Gastrocnemius medialis (tissue), 4 donors: ENCODE measurements around the gene DDX11. TPM values are rescaled to one million over a fixed set of nuclear protein-coding genes. Genes with fewer than 3 reads are reported as not detected.

ENCODE experiments used
- ATAC-seq, 2 donors: fragments of 150-250 bp; one replicate each; pipeline ENCODE4 v1.9.1; 2016
- DNase-seq, 2 donors: peaks; one replicate each; pipeline ENCODE4 v3.0.0-alpha.2; 2019
- H3K27ac ChIP-seq, 4 donors: fragments of 200-600 bp; sonication (generic); 1 replicate in 1 of 4; 2 replicates in 3 of 4; pipeline ENCODE4 v1.5.1; 2016 to 2018; ENCODE audit warnings: mild to moderate bottlenecking in 2 of 4, moderate library complexity in 1 of 4
- H3K27me3 ChIP-seq, 3 donors: fragments of 200-600 bp; sonication (generic) in 2 of 3; 1 replicate in 1 of 3; 2 replicates in 2 of 3; pipeline versions ENCODE4 v1.5.1 to v1.6.0; 2016 to 2019; ENCODE audit warnings: mild to moderate bottlenecking in 1 of 3, moderate library complexity in 1 of 3
- H3K36me3 ChIP-seq, 2 donors: fragments of 200-600 bp; sonication (generic) in 1 of 2; one replicate each; pipeline ENCODE4 v1.5.1; 2017 to 2018
- H3K4me1 ChIP-seq, 2 donors: fragments of 200-600 bp; sonication (generic) in 1 of 2; one replicate each; pipeline ENCODE4 v1.5.1; 2016 to 2017; ENCODE audit warnings: mild to moderate bottlenecking in 2 of 2
- H3K4me3 ChIP-seq, 4 donors: fragments of 200-600 bp; sonication (generic) in 3 of 4; 1 replicate in 1 of 4; 2 replicates in 3 of 4; pipeline ENCODE4 v1.5.1; 2016 to 2019; ENCODE audit warnings: mild to moderate bottlenecking in 2 of 4
- H3K9me3 ChIP-seq, 3 donors: fragments of 200-600 bp; sonication (generic) in 2 of 3; 1 replicate in 1 of 3; 2 replicates in 2 of 3; pipeline ENCODE4 v1.5.1; 2016 to 2019
- POLR2A ChIP-seq, 2 donors: fragments of 450-650 bp; IDR thresholded peaks; one replicate each; pipeline ENCODE4 v1.6.1; 2017; ENCODE audit warnings: antibody characterized with exemption in 2 of 2, mild to moderate bottlenecking in 2 of 2, moderate library complexity in 2 of 2
- in situ Hi-C, 4 donors: fragments of 200-750 bp; cut with MboI; loops; one replicate each; pipeline versions ENCODE4 v1.15.0 to v1.8.0; 2017; ENCODE audit warnings: low sequenced_read_pairs in 4 of 4
- intact Hi-C: fragments of 100-400 bp; cut with DNase I; formaldehyde crosslinking; loops from one replicate; pipeline ENCODE4 v1.15.1; 2023; ENCODE audit warnings: low total_unique reads
- total RNA-seq, 4 donors: library from RNA; depleted of rRNA; stranded (reverse); fragments of >200 nt; gene quantifications; one replicate each; pipeline versions ENCODE4 v1.1.0 to v1.2.3, GENCODE V29; 2016
- TF ChIP-seq, protein P1 (sequence below), 5 experiments: fragments of 450-650 bp in 3 of 5; fragments of 200-600 bp in 2 of 5; sonication (generic) in 2 of 5; IDR thresholded peaks in 4 of 5; conservative IDR thresholded peaks in 1 of 5; 1 replicate in 4 of 5; 2 replicates in 1 of 5; pipeline ENCODE4 v1.5.1; 2016 to 2019; ENCODE audit warnings: antibody characterized with exemption in 5 of 5, mild to moderate bottlenecking in 3 of 5, moderate library complexity in 3 of 5

DDX11 gene
- total RNA-seq, 4 donors from 2014 or later: 5.1 to 29.8 (median 13.3) TPM

- DNase-seq: no peak
- Histone ChIP-seq H3K9me3 (no peaks in the 10 kb centered on the region), H3K27me3 (no peaks in the 10 kb centered on the region), H3K4me1 (peaks cover 6 to 16% of the 10 kb centered on the region in 2 donors), H3K4me3 (no peak overlapping the region), H3K36me3 (no peaks in the 10 kb centered on the region), H3K27ac (no peak overlapping the region)
- ATAC-seq: no peak
- intact Hi-C loops (no loop called here), in situ Hi-C loops (no loop called here)
- TF ChIP-seq, protein P1, sequence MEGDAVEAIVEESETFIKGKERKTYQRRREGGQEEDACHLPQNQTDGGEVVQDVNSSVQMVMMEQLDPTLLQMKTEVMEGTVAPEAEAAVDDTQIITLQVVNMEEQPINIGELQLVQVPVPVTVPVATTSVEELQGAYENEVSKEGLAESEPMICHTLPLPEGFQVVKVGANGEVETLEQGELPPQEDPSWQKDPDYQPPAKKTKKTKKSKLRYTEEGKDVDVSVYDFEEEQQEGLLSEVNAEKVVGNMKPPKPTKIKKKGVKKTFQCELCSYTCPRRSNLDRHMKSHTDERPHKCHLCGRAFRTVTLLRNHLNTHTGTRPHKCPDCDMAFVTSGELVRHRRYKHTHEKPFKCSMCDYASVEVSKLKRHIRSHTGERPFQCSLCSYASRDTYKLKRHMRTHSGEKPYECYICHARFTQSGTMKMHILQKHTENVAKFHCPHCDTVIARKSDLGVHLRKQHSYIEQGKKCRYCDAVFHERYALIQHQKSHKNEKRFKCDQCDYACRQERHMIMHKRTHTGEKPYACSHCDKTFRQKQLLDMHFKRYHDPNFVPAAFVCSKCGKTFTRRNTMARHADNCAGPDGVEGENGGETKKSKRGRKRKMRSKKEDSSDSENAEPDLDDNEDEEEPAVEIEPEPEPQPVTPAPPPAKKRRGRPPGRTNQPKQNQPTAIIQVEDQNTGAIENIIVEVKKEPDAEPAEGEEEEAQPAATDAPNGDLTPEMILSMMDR (IDR thresholded peaks at IDR 0.05 in 4 of 5, conservative IDR thresholded peaks at IDR 0.05 in 1 of 5): no peak
- no peak for TF ChIP-seq POLR2A (IDR thresholded peaks at IDR 0.05)
These were observed 41.7 kb upstream of the DDX11 start for GRCh38 chr12:31031951-31032335.

DNA sequence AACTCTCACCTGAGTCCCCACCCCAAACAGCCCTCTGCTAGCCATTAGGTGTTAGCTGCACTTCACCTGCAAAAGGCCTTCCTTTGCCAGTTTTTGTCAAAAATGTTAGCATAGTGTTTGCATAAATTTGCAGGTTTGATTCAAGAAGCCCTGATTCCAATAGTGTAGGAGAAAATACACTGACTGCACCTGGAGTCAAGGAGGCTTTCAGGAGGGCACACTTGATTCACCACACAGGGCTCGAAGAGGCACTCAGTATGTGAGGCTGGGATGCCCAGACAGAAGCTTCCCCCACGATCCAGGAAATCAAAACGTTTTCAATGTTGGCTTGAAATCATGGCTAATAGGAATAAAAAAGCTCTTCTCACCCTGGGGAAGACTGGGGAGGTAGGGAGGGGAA lies 40.5 kb upstream of the DDX11 start:
- intact Hi-C loops: no loop called here
- Histone ChIP-seq H3K9me3 (no peaks in the 10 kb centered on the region), H3K27ac (no peak overlapping the region), H3K36me3 (no peaks in the 10 kb centered on the region), H3K4me1 (peaks cover 6 to 16% of the 10 kb centered on the region in 2 donors), H3K4me3 (no peak overlapping the region), H3K27me3 (no peaks in the 10 kb centered on the region)
- no peak for ATAC-seq
- TF ChIP-seq, protein P1 (IDR thresholded peaks at IDR 0.05 in 4 of 5, conservative IDR thresholded peaks at IDR 0.05 in 1 of 5): no peak
- TF ChIP-seq POLR2A (IDR thresholded peaks at IDR 0.05): no peak
- no peak for DNase-seq
- in situ Hi-C loops: no loop called here

GRCh38 chr12:31033681-31034080 lies 40.0 kb upstream of the DDX11 start:
- DNase-seq (no peak), ATAC-seq (no peak)
- Histone ChIP-seq H3K4me3 (no peak overlapping the region), H3K27me3 (no peaks in the 10 kb centered on the region), H3K36me3 (no peaks in the 10 kb centered on the region), H3K4me1 (peaks cover 6 to 16% of the 10 kb centered on the region in 2 donors), H3K27ac (no peak overlapping the region), H3K9me3 (no peaks in the 10 kb centered on the region)
- TF ChIP-seq, protein P1 (IDR thresholded peaks at IDR 0.05 in 4 of 5, conservative IDR thresholded peaks at IDR 0.05 in 1 of 5): no peak
- no peak for TF ChIP-seq POLR2A (IDR thresholded peaks at IDR 0.05)
- intact Hi-C loops (no loop called here), in situ Hi-C loops (no loop called here)

DNA sequence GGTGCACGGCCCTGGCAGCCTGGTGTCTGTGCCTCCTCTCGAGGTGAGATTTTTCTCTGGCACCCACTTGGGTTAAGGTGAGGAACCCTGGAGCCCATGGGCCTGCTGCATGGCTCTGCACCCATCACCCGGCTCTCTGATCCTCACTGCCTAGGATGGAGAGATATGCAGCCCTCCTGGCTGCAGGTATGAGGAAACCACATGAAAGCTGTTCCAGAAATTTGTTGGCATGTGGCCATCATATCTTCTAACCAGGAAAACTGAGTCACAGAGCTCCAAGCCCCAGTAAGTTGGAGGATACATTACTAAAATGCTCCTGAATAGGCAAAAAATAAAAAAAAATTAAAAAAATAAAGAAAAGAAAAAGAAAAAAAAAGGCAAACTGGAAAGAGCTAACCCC lies 39.3 kb upstream of the DDX11 start:
- no peak for TF ChIP-seq POLR2A (IDR thresholded peaks at IDR 0.05)
- TF ChIP-seq, protein P1 (IDR thresholded peaks at IDR 0.05 in 4 of 5, conservative IDR thresholded peaks at IDR 0.05 in 1 of 5): no peak
- Histone ChIP-seq H3K27me3 (no peaks in the 10 kb centered on the region), H3K27ac (no peak overlapping the region), H3K4me3 (no peak overlapping the region), H3K36me3 (no peaks in the 10 kb centered on the region), H3K4me1 (peaks cover 6 to 16% of the 10 kb centered on the region in 2 donors), H3K9me3 (no peaks in the 10 kb centered on the region)
- intact Hi-C loops (no loop called here), in situ Hi-C loops (no loop called here)
- ATAC-seq (no peak), DNase-seq (no peak)

DNA sequence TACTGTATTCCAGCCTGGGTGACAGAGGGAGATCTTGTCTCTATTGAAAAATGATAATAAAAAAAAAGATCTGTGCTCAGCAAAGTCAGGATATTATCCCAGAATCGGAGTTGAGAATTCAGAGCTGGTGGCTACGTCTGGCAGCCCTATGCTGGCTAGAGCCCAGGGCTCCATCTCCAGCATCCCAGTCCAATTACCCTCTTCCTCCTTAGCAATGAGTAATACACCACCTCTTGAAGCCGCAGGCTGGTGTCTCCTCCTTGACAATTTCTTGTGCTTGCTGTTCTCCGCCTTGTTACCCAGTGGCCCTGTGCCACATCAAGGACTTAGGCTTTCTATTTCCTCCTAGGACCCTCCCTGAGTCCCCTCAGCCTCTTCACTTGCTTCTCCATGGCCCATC lies 38.4 kb upstream of the DDX11 start:
- intact Hi-C loops (no loop called here), in situ Hi-C loops (no loop called here)
- Histone ChIP-seq H3K27ac (no peak overlapping the region), H3K36me3 (no peaks in the 10 kb centered on the region), H3K4me1 (peaks cover 0 to 8% of the 10 kb centered on the region in 2 donors), H3K27me3 (no peaks in the 10 kb centered on the region), H3K4me3 (no peak overlapping the region), H3K9me3 (no peaks in the 10 kb centered on the region)
- no peak for ATAC-seq
- no peak for DNase-seq
- no peak for TF ChIP-seq POLR2A (IDR thresholded peaks at IDR 0.05)
- TF ChIP-seq, protein P1 (IDR thresholded peaks at IDR 0.05 in 4 of 5, conservative IDR thresholded peaks at IDR 0.05 in 1 of 5): no peak
